HepG2 (cell line): ENCODE data around the gene RALY. TPM values are rescaled to one million over a fixed set of nuclear protein-coding genes. Genes with fewer than 3 reads are reported as not detected.
A peak's percentile ranks its signal among the peaks of the same experiment; 100 is the strongest.

Experiments
- CEBPZ ChIP-seq: IDR thresholded peaks from 2 replicates; pipeline ENCODE4 v1.6.1; 2012; ENCODE audit warnings: low read length, improper control_type of control experiment
- JARID2 ChIP-seq: sonication (generic); formaldehyde crosslinking; IDR thresholded peaks from 2 replicates; pipeline ENCODE4 v1.8.1; 2023; ENCODE audit warnings: missing genetic modification reagents, inconsistent platforms; ENCODE audit not compliant: insufficient replicate concordance
- MATR3 ChIP-seq: sonication (generic); formaldehyde crosslinking; IDR thresholded peaks from 2 replicates; pipeline ENCODE4 v1.4.0; 2020; ENCODE audit warnings: missing genetic modification reagents
- REPIN1 ChIP-seq: sonication (generic); formaldehyde crosslinking; IDR thresholded peaks from 2 replicates; pipeline ENCODE4 v1.8.0; 2022; ENCODE audit warnings: missing genetic modification reagents, low read depth, mild to moderate bottlenecking, borderline replicate concordance
- STAG1 ChIP-seq: sonication (generic); formaldehyde crosslinking; IDR thresholded peaks from 2 replicates; pipeline ENCODE4 v1.4.0; 2020; ENCODE audit warnings: missing genetic modification reagents
- TBX2 ChIP-seq: sonication (generic); formaldehyde crosslinking; IDR thresholded peaks from 2 replicates; pipeline ENCODE4 v1.5.0; 2020; ENCODE audit warnings: missing genetic modification reagents, mild to moderate bottlenecking, borderline replicate concordance
- UBTF ChIP-seq: sonication (generic); formaldehyde crosslinking; IDR thresholded peaks from 2 replicates; pipeline ENCODE4 v1.4.0; 2020; ENCODE audit warnings: mild to moderate bottlenecking, missing genetic modification reagents
- ZBTB40 ChIP-seq, 2 experiments: fragments of 450-650 bp in 1 of 2; sonication (generic) in 1 of 2; formaldehyde crosslinking in 1 of 2; IDR thresholded peaks; 2 replicates each; pipeline versions ENCODE4 v1.6.1 to v1.8.0; 2016 to 2022; ENCODE audit warnings: antibody characterized with exemption in 1 of 2, mild to moderate bottlenecking in 1 of 2, missing genetic modification reagents in 1 of 2
- ZNF431 ChIP-seq: sonication (generic); formaldehyde crosslinking; IDR thresholded peaks from 2 replicates; pipeline ENCODE4 v1.9.0; 2022; ENCODE audit warnings: missing genetic modification reagents, low read depth, mild to moderate bottlenecking, borderline replicate concordance
- ZNF782 ChIP-seq: sonication (generic); formaldehyde crosslinking; IDR thresholded peaks from 2 replicates; pipeline ENCODE4 v1.4.0; 2020; ENCODE audit warnings: missing genetic modification reagents, mild to moderate bottlenecking, borderline replicate concordance
- polyA plus RNA-seq, 8 experiments: library from polyadenylated mRNA; depleted of rRNA in 3 of 8; stranded (reverse) in 7 of 8; unstranded in 1 of 8; fragments of >200 nt; fragmentation: Illumina TruSeq in 4 of 8; extraction: Trizol in 4 of 8; gene quantifications; 2 replicates each; pipeline versions ENCODE4 v1.2.1 to v1.2.3, GENCODE V29; 2011 to 2016; ENCODE audit warnings: low read depth in 4 of 8, missing spikeins in 1 of 8, mixed read lengths in 1 of 8; ENCODE audit not compliant: insufficient read depth in 1 of 8
- total RNA-seq, 5 experiments: library from RNA; depleted of rRNA; stranded (reverse); fragments of >200 nt; fragmentation: Illumina TruSeq; extraction: Trizol; gene quantifications; 2 replicates each; pipeline ENCODE4 v1.2.3, GENCODE V29; 2016; ENCODE audit warnings: low read depth in 1 of 5
- TF ChIP-seq, protein P1 (sequence below): sonication (generic); formaldehyde crosslinking; IDR thresholded peaks from 2 replicates; pipeline ENCODE4 v1.8.0; 2023; ENCODE audit warnings: mild to moderate bottlenecking, missing genetic modification reagents

Gene RALY
- total and polyA plus RNA-seq, 2 of the 13 experiments (the other 11 are each of a cell fraction or from before 2014, with no cell fraction given) = 178 to 186 TPM

DNA sequence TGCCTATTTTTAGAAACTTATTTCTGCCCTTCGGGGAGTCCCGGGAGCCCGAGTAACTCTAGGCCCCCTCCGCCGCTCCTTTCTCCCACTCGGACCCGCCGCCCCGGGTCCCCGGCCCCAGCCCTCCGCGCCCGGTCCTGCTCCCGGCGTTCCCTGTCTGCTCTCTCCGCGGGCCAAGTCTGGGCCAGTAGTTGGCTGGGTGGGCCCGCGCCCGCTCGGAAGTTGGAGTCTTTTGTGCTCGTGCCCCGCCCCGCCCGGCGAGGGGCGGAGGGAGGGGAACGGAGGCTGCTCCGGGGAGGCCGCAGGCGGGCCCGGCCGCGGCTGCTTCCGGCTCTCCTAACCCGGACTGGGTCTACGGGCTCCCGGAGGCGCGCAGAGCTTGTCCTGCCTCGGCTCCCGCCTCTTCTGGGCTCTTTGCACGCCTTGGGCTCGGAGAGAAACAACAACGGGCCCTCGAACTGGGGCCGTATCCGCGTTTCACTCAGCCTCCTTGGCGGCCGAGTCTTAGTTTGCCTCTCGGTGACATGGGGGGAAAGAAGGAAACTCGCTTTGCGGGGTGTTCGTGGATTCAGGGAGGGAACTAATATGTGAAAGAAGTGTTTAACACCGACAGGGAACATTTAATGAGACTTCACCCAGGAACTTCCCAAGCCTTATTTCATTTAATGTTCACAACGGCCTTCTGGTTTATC lies 657 bp downstream of the RALY start (continued):
- TF ChIP-seq TBX2 (CRISPR knock-in tag) (peak; percentile 76; the same call in 1 of the 2 replicates), ZNF782 (CRISPR knock-in tag) (no peak), UBTF (CRISPR knock-in tag) (peak; percentile 98), ZNF431 (CRISPR knock-in tag) (peak; percentile 75), ZBTB40 (IDR thresholded peaks at IDR 0.05) (no peak), ZBTB40 (CRISPR knock-in tag; IDR thresholded peaks at IDR 0.05) (peak; percentile 53), CEBPZ (no peak), STAG1 (CRISPR knock-in tag) (peak; percentile 28; the same call in 1 of the 2 replicates), MATR3 (no peak), REPIN1 (CRISPR knock-in tag) (no peak; the same call in 1 of the 2 replicates), JARID2 (peak; percentile 43)
- TF ChIP-seq, protein P1, sequence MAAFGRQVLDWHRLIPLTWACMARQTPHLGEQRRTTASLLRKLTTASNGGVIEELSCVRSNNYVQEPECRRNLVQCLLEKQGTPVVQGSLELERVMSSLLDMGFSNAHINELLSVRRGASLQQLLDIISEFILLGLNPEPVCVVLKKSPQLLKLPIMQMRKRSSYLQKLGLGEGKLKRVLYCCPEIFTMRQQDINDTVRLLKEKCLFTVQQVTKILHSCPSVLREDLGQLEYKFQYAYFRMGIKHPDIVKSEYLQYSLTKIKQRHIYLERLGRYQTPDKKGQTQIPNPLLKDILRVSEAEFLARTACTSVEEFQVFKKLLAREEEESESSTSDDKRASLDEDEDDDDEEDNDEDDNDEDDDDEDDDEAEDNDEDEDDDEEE (CRISPR knock-in tag) = peak; percentile 95
